HepG2 (cell line): ENCODE measurements around the gene INF2. TPM values are rescaled to one million over a fixed set of nuclear protein-coding genes. Genes with fewer than 3 reads are reported as not detected.

ENCODE experiments used
- AGO2 ChIP-seq: fragments of 200-400 bp; formaldehyde crosslinking; optimal IDR thresholded peaks from 2 replicates; pipeline ENCODE3; 2017; ENCODE audit warnings: mild to moderate bottlenecking, low read depth, low read length, moderate library complexity
- ATRX ChIP-seq: sonication (generic); formaldehyde crosslinking; IDR thresholded peaks from 2 replicates; pipeline ENCODE4 v1.4.0; 2020; ENCODE audit warnings: missing genetic modification reagents, borderline replicate concordance
- CAMTA2 ChIP-seq: sonication (generic); formaldehyde crosslinking; IDR thresholded peaks from 2 replicates; pipeline ENCODE4 v1.4.0; 2020; ENCODE audit warnings: mild to moderate bottlenecking, missing genetic modification reagents, borderline replicate concordance
- CEBPZ ChIP-seq: IDR thresholded peaks from 2 replicates; pipeline ENCODE4 v1.6.1; 2012; ENCODE audit warnings: low read length, improper control_type of control experiment
- HNF1A ChIP-seq, 2 experiments: sonication (generic) in 1 of 2; formaldehyde crosslinking in 1 of 2; IDR thresholded peaks; 2 replicates each; pipeline versions ENCODE4 v1.4.0 to v1.6.1; 2016 to 2020; ENCODE audit warnings: borderline replicate concordance in 1 of 2, low read depth in 1 of 2, mild to moderate bottlenecking in 1 of 2, missing genetic modification reagents in 1 of 2
- KDM6A ChIP-seq: IDR thresholded peaks from 2 replicates; pipeline ENCODE4 v1.6.1; 2016; ENCODE audit warnings: low read depth
- KLF6 ChIP-seq: IDR thresholded peaks from 2 replicates; pipeline ENCODE4 v1.8.0; 2016; ENCODE audit warnings: missing biosample characterization, missing genetic modification reagents
- KLF9 ChIP-seq: IDR thresholded peaks from 2 replicates; pipeline ENCODE4 v1.6.1; 2016; ENCODE audit warnings: low read depth
- MED1 ChIP-seq: sonication (generic); formaldehyde crosslinking; IDR thresholded peaks from 2 replicates; pipeline ENCODE4 v1.4.0; 2020; ENCODE audit warnings: missing genetic modification reagents
- NBN ChIP-seq: fragments of 450-650 bp; conservative IDR thresholded peaks from 2 replicates; pipeline ENCODE4 v1.6.1; 2017
- NCOA2 ChIP-seq: sonication (generic); formaldehyde crosslinking; IDR thresholded peaks from 2 replicates; pipeline ENCODE4 v1.8.0; 2022; ENCODE audit warnings: inconsistent platforms
- NFE2 ChIP-seq: sonication (generic); formaldehyde crosslinking; IDR thresholded peaks from 2 replicates; pipeline ENCODE4 v1.4.0; 2020; ENCODE audit warnings: missing genetic modification reagents
- NR2C2 ChIP-seq: sonication (generic); formaldehyde crosslinking; IDR thresholded peaks from 2 replicates; pipeline ENCODE4 v1.4.0; 2020; ENCODE audit warnings: missing genetic modification reagents, mild to moderate bottlenecking, moderate library complexity, borderline replicate concordance
- PPARG ChIP-seq: conservative IDR thresholded peaks from 2 replicates; pipeline ENCODE4 v1.6.1; 2016; ENCODE audit warnings: missing biosample characterization, missing genetic modification reagents
- RCOR2 ChIP-seq: IDR thresholded peaks from 2 replicates; pipeline ENCODE4 v1.6.1; 2016; ENCODE audit warnings: missing biosample characterization, missing genetic modification reagents
- ZEB1 ChIP-seq: IDR thresholded peaks from 2 replicates; pipeline ENCODE4 v1.6.1; 2012; ENCODE audit warnings: mild to moderate bottlenecking, low read depth, inconsistent platforms; ENCODE audit not compliant: insufficient replicate concordance
- ZNF558 ChIP-seq: sonication (generic); formaldehyde crosslinking; IDR thresholded peaks from 2 replicates; pipeline ENCODE4 v1.9.0; 2022; ENCODE audit warnings: mild to moderate bottlenecking, missing genetic modification reagents, borderline replicate concordance
- ZNF614 ChIP-seq: IDR thresholded peaks from 2 replicates; pipeline ENCODE4 v1.6.1; 2018; ENCODE audit warnings: missing biosample characterization, missing genetic modification reagents, inconsistent platforms, borderline replicate concordance
- ZNF747 ChIP-seq: sonication (generic); formaldehyde crosslinking; IDR thresholded peaks from 2 replicates; pipeline ENCODE4 v1.8.1; 2023; ENCODE audit warnings: missing genetic modification reagents, mild to moderate bottlenecking, borderline replicate concordance
- ZSCAN29 ChIP-seq: sonication (generic); formaldehyde crosslinking; conservative IDR thresholded peaks from 2 replicates; pipeline ENCODE4 v1.4.0; 2020; ENCODE audit warnings: mild to moderate bottlenecking, missing genetic modification reagents
- ZSCAN31 ChIP-seq: sonication (generic); formaldehyde crosslinking; IDR thresholded peaks from 2 replicates; pipeline ENCODE4 v1.5.0; 2020; ENCODE audit warnings: low read depth, mild to moderate bottlenecking, missing genetic modification reagents
- polyA plus RNA-seq, 8 experiments: library from polyadenylated mRNA; depleted of rRNA in 3 of 8; stranded (reverse) in 7 of 8; unstranded in 1 of 8; fragments of >200 nt; fragmentation: Illumina TruSeq in 4 of 8; extraction: Trizol in 4 of 8; gene quantifications; 2 replicates each; pipeline versions ENCODE4 v1.2.1 to v1.2.3, GENCODE V29; 2011 to 2016; ENCODE audit warnings: low read depth in 4 of 8, missing spikeins in 1 of 8, mixed read lengths in 1 of 8; ENCODE audit not compliant: insufficient read depth in 1 of 8
- total RNA-seq, 5 experiments: library from RNA; depleted of rRNA; stranded (reverse); fragments of >200 nt; fragmentation: Illumina TruSeq; extraction: Trizol; gene quantifications; 2 replicates each; pipeline ENCODE4 v1.2.3, GENCODE V29; 2016; ENCODE audit warnings: low read depth in 1 of 5

INF2 gene
- total and polyA plus RNA-seq, 2 of the 13 experiments (the other 11 are each of a cell fraction or from before 2014, with no cell fraction given) = 16.4 to 26.4 TPM

GRCh38 chr14:104734991-104735779, 45.8 kb downstream of the INF2 start (continued):
- peak; percentile 23 for TF ChIP-seq AGO2
- no peak for TF ChIP-seq CEBPZ
- TF ChIP-seq ZNF558 (CRISPR knock-in tag) = no peak; the same call in 1 of the 2 replicates
- no peak for TF ChIP-seq KDM6A (CRISPR knock-in tag)
- TF ChIP-seq KLF6 (CRISPR knock-in tag) = peak; percentile 58; the same call in 1 of the 2 replicates
- TF ChIP-seq NR2C2 (CRISPR knock-in tag) = no peak; the same call in 1 of the 2 replicates
- TF ChIP-seq HNF1A (IDR thresholded peaks at IDR 0.05; ENCODE audit: low read depth) = peak; percentile 2; the same call in 1 of the 2 replicates
- TF ChIP-seq HNF1A (CRISPR knock-in tag; IDR thresholded peaks at IDR 0.05; ENCODE audit: borderline replicate concordance) = peak; percentile 65
- TF ChIP-seq MED1 = peak; percentile 90
- no peak; the same call in 1 of the 2 replicates for TF ChIP-seq PPARG (CRISPR knock-in tag)
- 0 out of 2 replicates have a peak, but pooled peaks have one; percentile 37 for TF ChIP-seq KLF9 (CRISPR knock-in tag)
- no peak for TF ChIP-seq ZSCAN31 (CRISPR knock-in tag)
- peak; percentile 42; the same call in 1 of the 2 replicates for TF ChIP-seq RCOR2 (CRISPR knock-in tag)
- TF ChIP-seq NBN = no peak
- no peak for TF ChIP-seq NCOA2 (CRISPR knock-in tag)
- no peak for TF ChIP-seq NFE2 (CRISPR knock-in tag)
- 0 out of 2 replicates have a peak, but pooled peaks have one; percentile 54 for TF ChIP-seq ZSCAN29 (CRISPR knock-in tag)
- TF ChIP-seq ATRX (CRISPR knock-in tag) = no peak
- peak; percentile 59; the same call in 1 of the 2 replicates for TF ChIP-seq ZNF614
- TF ChIP-seq ZEB1 = no peak
- no peak for TF ChIP-seq CAMTA2 (CRISPR knock-in tag)
- peak; percentile 7 for TF ChIP-seq ZNF747 (CRISPR knock-in tag)
